K562 (cell line): ENCODE results near the gene ZNF143. TPM values are rescaled to one million over a fixed set of nuclear protein-coding genes. Genes with fewer than 3 reads are reported as not detected.

Experiments
- CCNT2 ChIP-seq: IDR thresholded peaks from 2 replicates; pipeline ENCODE4 v1.6.1; 2011; ENCODE audit warnings: borderline replicate concordance, low read depth, mild to moderate bottlenecking, moderate library complexity, mixed read lengths, low read length; ENCODE audit not compliant: insufficient read length; ENCODE audit errors: extremely low read depth
- CEBPG ChIP-seq, 3 experiments: fragments of 200-800 bp in 1 of 3; sonication (Bioruptor generic) in 1 of 3; sonication (generic) in 1 of 3; formaldehyde crosslinking in 1 of 3; IDR thresholded peaks in 2 of 3; conservative IDR thresholded peaks in 1 of 3; 2 replicates each; pipeline versions ENCODE4 v1.6.1 to v1.8.0; 2016 to 2022; ENCODE audit warnings: missing compliant biosample characterization in 2 of 3, missing genetic modification characterization in 2 of 3, mild to moderate bottlenecking in 1 of 3, missing genetic modification reagents in 1 of 3
- CREB1 ChIP-seq, 2 experiments: sonication (generic) in 1 of 2; formaldehyde crosslinking in 1 of 2; IDR thresholded peaks; 2 replicates each; pipeline versions ENCODE4 v1.6.1 to v1.8.0; 2012 to 2022; ENCODE audit warnings: inconsistent platforms in 1 of 2, mild to moderate bottlenecking in 1 of 2, missing genetic modification reagents in 1 of 2, moderate library complexity in 1 of 2
- ETS2 ChIP-seq: IDR thresholded peaks from 2 replicates; pipeline ENCODE4 v1.6.1; 2016; ENCODE audit warnings: borderline replicate concordance, missing genetic modification characterization, mild to moderate bottlenecking, moderate library complexity, missing compliant biosample characterization; ENCODE audit not compliant: poor library complexity, severe bottlenecking
- KDM4B ChIP-seq, 2 experiments: fragments of 450-650 bp in 1 of 2; sonication (generic) in 1 of 2; IDR thresholded peaks; 2 replicates each; pipeline ENCODE4 v1.6.1; 2016 to 2017; ENCODE audit warnings: borderline replicate concordance in 2 of 2, antibody characterized with exemption in 1 of 2, low read depth in 1 of 2, mild to moderate bottlenecking in 1 of 2
- NKRF ChIP-seq: fragments of 450-650 bp; IDR thresholded peaks from 2 replicates; pipeline ENCODE4 v1.6.1; 2016; ENCODE audit warnings: borderline replicate concordance
- NR2C1 ChIP-seq, 2 experiments: fragments of 450-650 bp; IDR thresholded peaks; 2 replicates each; pipeline ENCODE4 v1.6.1; 2017; ENCODE audit warnings: mild to moderate bottlenecking in 2 of 2, antibody characterized with exemption in 1 of 2, inconsistent platforms in 1 of 2, missing compliant biosample characterization in 1 of 2, missing genetic modification characterization in 1 of 2
- POLR2G ChIP-seq: fragments of 200-400 bp; formaldehyde crosslinking; IDR thresholded peaks from 2 replicates; pipeline ENCODE4 v1.6.1; 2017; ENCODE audit warnings: low read depth, mild to moderate bottlenecking, antibody characterized with exemption, low read length, moderate library complexity
- RB1 ChIP-seq: fragments of 450-650 bp; IDR thresholded peaks from 2 replicates; pipeline ENCODE4 v1.6.1; 2017; ENCODE audit warnings: low read depth, mild to moderate bottlenecking
- RBM17 ChIP-seq: fragments of 200-400 bp; formaldehyde crosslinking; IDR thresholded peaks from 2 replicates; pipeline ENCODE4 v1.6.1; 2017; ENCODE audit warnings: low read depth, mild to moderate bottlenecking, low read length, borderline replicate concordance
- ZNF507 ChIP-seq: conservative IDR thresholded peaks from 2 replicates; pipeline ENCODE4 v1.6.1; 2017; ENCODE audit warnings: missing genetic modification characterization, missing compliant biosample characterization
- ZNF75A ChIP-seq: fragments of 450-650 bp; formaldehyde crosslinking; IDR thresholded peaks from 2 replicates; pipeline ENCODE4 v1.4.0; 2020; ENCODE audit warnings: mild to moderate bottlenecking
- polyA plus RNA-seq, 8 experiments: library from polyadenylated mRNA; depleted of rRNA in 4 of 8; stranded (reverse) in 5 of 8; unstranded in 3 of 8; fragments of >200 nt; fragmentation: Nextera tagmentation in 2 of 8; fragmentation: Illumina TruSeq in 1 of 8; extraction: Ambion mirVana in 2 of 8; extraction: Trizol in 1 of 8; gene quantifications; 2 replicates each; pipeline versions ENCODE4 v1.2.1 to v1.2.3, GENCODE V29; 2011 to 2014; ENCODE audit warnings: inconsistent platforms in 1 of 8, missing spikeins in 1 of 8
- total RNA-seq, 7 experiments: library from RNA; depleted of rRNA in 6 of 7; stranded (reverse); fragments of >200 nt in 6 of 7; fragmentation: Illumina TruSeq in 2 of 7; extraction: Trizol in 2 of 7; gene quantifications; 2 replicates each; pipeline versions ENCODE4 v1.2.1 to v1.2.3, GENCODE V29; 2011 to 2021; ENCODE audit warnings: low replicate concordance in 1 of 7
- TF ChIP-seq, protein P1 (sequence below): fragments of 250-450 bp; sonication (Bioruptor Pico); IDR thresholded peaks from 2 replicates; pipeline ENCODE4 v1.8.0; 2021; ENCODE audit warnings: mild to moderate bottlenecking, moderate library complexity
- TF ChIP-seq, protein P2 (sequence below): sonication (generic); formaldehyde crosslinking; IDR thresholded peaks from 2 replicates; pipeline ENCODE4 v1.8.0; 2022; ENCODE audit warnings: missing genetic modification reagents, mild to moderate bottlenecking, moderate library complexity, borderline replicate concordance
- TF ChIP-seq, protein P3 (sequence below): sonication (generic); formaldehyde crosslinking; IDR thresholded peaks from 2 replicates; pipeline ENCODE4 v1.8.0; 2023; ENCODE audit warnings: mild to moderate bottlenecking, missing genetic modification reagents

Gene ZNF143
- total and polyA plus RNA-seq, 9 of the 15 experiments (the other 6 are each of a cell fraction or from before 2014, with no cell fraction given), result 18.4 to 58.5 (median 27.1) TPM

DNA sequence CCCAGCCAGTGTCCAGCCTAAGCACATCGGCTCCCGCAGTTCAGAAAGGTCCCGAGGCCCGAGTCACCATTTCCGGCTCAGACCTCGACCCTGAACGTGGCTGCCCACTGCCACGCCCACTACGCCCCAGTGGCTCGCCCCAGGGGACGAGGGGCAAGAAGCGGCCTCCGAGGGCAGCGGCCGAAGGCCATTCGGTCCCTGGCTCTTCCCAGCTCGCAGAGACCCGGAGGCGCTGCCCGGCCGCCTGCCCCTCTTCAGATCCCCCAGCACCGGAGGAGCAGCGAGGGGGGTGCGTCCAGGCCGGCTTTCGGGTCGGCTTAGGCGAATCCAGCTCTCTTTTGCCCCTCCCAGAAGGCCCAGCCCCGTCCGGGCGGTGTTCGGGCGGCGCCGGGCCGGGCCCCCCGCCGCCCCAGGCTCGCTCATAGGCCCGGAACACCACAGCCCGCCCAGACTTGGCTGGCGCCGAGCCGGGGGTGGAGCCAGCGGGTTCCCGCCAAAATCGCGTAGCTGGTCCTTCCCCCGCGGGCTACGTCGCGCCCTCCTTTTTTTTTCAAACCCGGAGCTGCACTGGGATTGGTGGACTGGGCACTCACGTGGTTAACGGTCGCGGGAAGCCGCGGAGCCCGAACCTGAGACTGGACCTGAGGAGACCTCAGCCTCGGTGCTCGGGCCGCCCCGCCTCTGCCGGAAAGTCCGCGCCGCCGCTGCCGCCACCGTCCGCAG is 112.4 kb downstream of the ZNF143 start, which contains the start of gene WEE1 (continued):
- no peak for TF ChIP-seq CEBPG (CRISPR knock-in tag; IDR thresholded peaks at IDR 0.05)
- no peak for TF ChIP-seq CEBPG (tag; conservative IDR thresholded peaks at IDR 0.05 in 1 of 2, IDR thresholded peaks at IDR 0.05 in 1 of 2)
- TF ChIP-seq RB1, result peak; percentile 100
- TF ChIP-seq CCNT2, result peak; percentile 85
- TF ChIP-seq CREB1 (IDR thresholded peaks at IDR 0.05), result peak; percentile 87
- TF ChIP-seq CREB1 (CRISPR knock-in tag; IDR thresholded peaks at IDR 0.05), result peak; percentile 86
- TF ChIP-seq ETS2 (tag), result no peak
- no peak for TF ChIP-seq ZNF507
- TF ChIP-seq, protein P1, sequence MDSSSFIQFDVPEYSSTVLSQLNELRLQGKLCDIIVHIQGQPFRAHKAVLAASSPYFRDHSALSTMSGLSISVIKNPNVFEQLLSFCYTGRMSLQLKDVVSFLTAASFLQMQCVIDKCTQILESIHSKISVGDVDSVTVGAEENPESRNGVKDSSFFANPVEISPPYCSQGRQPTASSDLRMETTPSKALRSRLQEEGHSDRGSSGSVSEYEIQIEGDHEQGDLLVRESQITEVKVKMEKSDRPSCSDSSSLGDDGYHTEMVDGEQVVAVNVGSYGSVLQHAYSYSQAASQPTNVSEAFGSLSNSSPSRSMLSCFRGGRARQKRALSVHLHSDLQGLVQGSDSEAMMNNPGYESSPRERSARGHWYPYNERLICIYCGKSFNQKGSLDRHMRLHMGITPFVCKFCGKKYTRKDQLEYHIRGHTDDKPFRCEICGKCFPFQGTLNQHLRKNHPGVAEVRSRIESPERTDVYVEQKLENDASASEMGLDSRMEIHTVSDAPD (CRISPR knock-in tag), result no peak
- TF ChIP-seq POLR2G, result peak; percentile 91
- no peak for TF ChIP-seq ZNF75A (CRISPR knock-in tag)
- peak; percentile 79; the same call in 1 of the 2 replicates for TF ChIP-seq NKRF
- TF ChIP-seq RBM17, result no peak
- TF ChIP-seq, protein P2, sequence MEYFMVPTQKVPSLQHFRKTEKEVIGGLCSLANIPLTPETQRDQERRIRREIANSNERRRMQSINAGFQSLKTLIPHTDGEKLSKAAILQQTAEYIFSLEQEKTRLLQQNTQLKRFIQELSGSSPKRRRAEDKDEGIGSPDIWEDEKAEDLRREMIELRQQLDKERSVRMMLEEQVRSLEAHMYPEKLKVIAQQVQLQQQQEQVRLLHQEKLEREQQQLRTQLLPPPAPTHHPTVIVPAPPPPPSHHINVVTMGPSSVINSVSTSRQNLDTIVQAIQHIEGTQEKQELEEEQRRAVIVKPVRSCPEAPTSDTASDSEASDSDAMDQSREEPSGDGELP, result peak; percentile 87
- TF ChIP-seq, protein P3, sequence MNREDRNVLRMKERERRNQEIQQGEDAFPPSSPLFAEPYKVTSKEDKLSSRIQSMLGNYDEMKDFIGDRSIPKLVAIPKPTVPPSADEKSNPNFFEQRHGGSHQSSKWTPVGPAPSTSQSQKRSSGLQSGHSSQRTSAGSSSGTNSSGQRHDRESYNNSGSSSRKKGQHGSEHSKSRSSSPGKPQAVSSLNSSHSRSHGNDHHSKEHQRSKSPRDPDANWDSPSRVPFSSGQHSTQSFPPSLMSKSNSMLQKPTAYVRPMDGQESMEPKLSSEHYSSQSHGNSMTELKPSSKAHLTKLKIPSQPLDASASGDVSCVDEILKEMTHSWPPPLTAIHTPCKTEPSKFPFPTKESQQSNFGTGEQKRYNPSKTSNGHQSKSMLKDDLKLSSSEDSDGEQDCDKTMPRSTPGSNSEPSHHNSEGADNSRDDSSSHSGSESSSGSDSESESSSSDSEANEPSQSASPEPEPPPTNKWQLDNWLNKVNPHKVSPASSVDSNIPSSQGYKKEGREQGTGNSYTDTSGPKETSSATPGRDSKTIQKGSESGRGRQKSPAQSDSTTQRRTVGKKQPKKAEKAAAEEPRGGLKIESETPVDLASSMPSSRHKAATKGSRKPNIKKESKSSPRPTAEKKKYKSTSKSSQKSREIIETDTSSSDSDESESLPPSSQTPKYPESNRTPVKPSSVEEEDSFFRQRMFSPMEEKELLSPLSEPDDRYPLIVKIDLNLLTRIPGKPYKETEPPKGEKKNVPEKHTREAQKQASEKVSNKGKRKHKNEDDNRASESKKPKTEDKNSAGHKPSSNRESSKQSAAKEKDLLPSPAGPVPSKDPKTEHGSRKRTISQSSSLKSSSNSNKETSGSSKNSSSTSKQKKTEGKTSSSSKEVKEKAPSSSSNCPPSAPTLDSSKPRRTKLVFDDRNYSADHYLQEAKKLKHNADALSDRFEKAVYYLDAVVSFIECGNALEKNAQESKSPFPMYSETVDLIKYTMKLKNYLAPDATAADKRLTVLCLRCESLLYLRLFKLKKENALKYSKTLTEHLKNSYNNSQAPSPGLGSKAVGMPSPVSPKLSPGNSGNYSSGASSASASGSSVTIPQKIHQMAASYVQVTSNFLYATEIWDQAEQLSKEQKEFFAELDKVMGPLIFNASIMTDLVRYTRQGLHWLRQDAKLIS, result no peak; the same call in 1 of the 2 replicates
- TF ChIP-seq NR2C1 (IDR thresholded peaks at IDR 0.05), result no peak
- TF ChIP-seq NR2C1 (tag; IDR thresholded peaks at IDR 0.05), result no peak; the same call in 1 of the 2 replicates
- 0 out of 4 replicates have a peak, but pooled peaks of 1 of the 2 experiments have one; percentile 35 for TF ChIP-seq KDM4B (IDR thresholded peaks at IDR 0.05; ENCODE audit: borderline replicate concordance in 2 of 2, low read depth in 1 of 2)
